ENCODE results near the gene TRAPPC2L. TPM values are rescaled to one million over a fixed set of nuclear protein-coding genes. Genes with fewer than 3 reads are reported as not detected.

Gene TRAPPC2L
- total and polyA plus RNA-seq, 2 donors (not counting 1 experiment from before 2014, with no cell fraction given), result 33.5 to 65.1 TPM

DNA sequence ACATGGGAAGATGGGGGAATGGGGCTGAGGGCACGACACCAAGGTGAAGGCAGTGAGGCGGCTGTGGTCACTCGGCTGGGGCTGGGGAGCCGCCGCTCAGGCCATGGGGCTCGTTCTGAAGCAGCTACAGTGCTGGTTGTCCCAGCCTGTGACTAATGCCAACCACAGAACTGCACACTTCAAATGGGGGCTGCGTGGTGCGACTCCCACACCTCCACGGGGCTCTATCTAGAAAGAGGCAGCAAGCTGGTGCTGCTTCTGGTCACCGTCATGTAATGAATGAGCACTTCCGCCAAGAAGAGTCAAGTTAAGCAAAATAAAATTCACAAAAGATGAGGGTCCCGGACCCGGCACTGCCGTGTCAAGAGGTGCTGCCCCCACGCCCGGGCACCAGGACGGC lies 20.1 kb upstream of the TRAPPC2L start:
- no peaks in the 10 kb centered on the region for H3K4me1 ChIP-seq (ENCODE audit: control insufficient read depth in 2 of 2, insufficient read depth in 2 of 2, low read length in 2 of 2)
- no peak overlapping the region for H3K9ac ChIP-seq (ENCODE audit: low read length)
- DNase-seq (no peak), ATAC-seq (ENCODE audit: low read depth) (no peak)
- Mint-ChIP-seq H3K9me3 (ENCODE audit: insufficient read depth) (no peaks in the 10 kb centered on the region), H3K27ac (no peak overlapping the region), H3K4me1 (peaks cover 2% of the 10 kb centered on the region), H3K4me3 (no peak overlapping the region), H3K27me3 (no peaks in the 10 kb centered on the region)
- CTCF ChIA-PET, result no interaction called here
- no peak for TF ChIP-seq EZH2 (IDR thresholded peaks at IDR 0.05; ENCODE audit: borderline replicate concordance, insufficient read depth, low read depth, low read length, poor library complexity, severe bottlenecking)
- TF ChIP-seq, protein P1, sequence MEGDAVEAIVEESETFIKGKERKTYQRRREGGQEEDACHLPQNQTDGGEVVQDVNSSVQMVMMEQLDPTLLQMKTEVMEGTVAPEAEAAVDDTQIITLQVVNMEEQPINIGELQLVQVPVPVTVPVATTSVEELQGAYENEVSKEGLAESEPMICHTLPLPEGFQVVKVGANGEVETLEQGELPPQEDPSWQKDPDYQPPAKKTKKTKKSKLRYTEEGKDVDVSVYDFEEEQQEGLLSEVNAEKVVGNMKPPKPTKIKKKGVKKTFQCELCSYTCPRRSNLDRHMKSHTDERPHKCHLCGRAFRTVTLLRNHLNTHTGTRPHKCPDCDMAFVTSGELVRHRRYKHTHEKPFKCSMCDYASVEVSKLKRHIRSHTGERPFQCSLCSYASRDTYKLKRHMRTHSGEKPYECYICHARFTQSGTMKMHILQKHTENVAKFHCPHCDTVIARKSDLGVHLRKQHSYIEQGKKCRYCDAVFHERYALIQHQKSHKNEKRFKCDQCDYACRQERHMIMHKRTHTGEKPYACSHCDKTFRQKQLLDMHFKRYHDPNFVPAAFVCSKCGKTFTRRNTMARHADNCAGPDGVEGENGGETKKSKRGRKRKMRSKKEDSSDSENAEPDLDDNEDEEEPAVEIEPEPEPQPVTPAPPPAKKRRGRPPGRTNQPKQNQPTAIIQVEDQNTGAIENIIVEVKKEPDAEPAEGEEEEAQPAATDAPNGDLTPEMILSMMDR (IDR thresholded peaks at IDR 0.05), result no peak
- intact Hi-C loops (cut with micrococcal nuclease), result no loop called here
- no peak overlapping the region for H3K27ac ChIP-seq (ENCODE audit: low read length in 2 of 2)
- H4K20me1 ChIP-seq (ENCODE audit: control insufficient read depth, insufficient read depth, low read length, poor library complexity, severe bottlenecking), result peaks cover 6% of the 10 kb centered on the region
- H3K36me3 ChIP-seq (replicated peaks in 1 of 2; ENCODE audit: control extremely low read depth in 1 of 2, control insufficient read depth in 1 of 2, extremely low read depth in 1 of 2, insufficient read depth in 2 of 2, low read length in 1 of 2), result peaks cover 0 to 11% of the 10 kb centered on the region in 2 experiments
- WGBS (ENCODE audit: insufficient coverage), result 94% methylated on average over 17 of the region's 17 CpGs
- no peak overlapping the region for H3K4me3 ChIP-seq (ENCODE audit: control extremely low read depth in 1 of 5, extremely low read depth in 1 of 5, insufficient read depth in 1 of 5, low read depth in 2 of 5, low read length in 4 of 5)
- peaks cover 2% of the 10 kb centered on the region for H3K79me2 ChIP-seq (ENCODE audit: control insufficient read depth, insufficient read depth, low read length)
- H3K9me3 ChIP-seq (ENCODE audit: control extremely low read depth in 1 of 3, control insufficient read depth in 2 of 3, insufficient read depth in 1 of 3, low read length in 2 of 3), result no peaks in the 10 kb centered on the region
- no peak overlapping the region for H2AFZ ChIP-seq (ENCODE audit: insufficient read depth, low read depth, low read length, poor library complexity, severe bottlenecking)
- POLR2A ChIA-PET, result interaction anchor here (0.6 kb wide), 1 partner anchor 14 kb away, joined by 3 read pairs; no protein-coding TSS in a partner anchor
- no peaks in the 10 kb centered on the region for H3K27me3 ChIP-seq (replicated peaks in 1 of 4; ENCODE audit: control extremely low read depth in 1 of 4, control insufficient read depth in 3 of 4, insufficient read depth in 4 of 4, low read length in 3 of 4)
- H3K4me2 ChIP-seq (replicated peaks; ENCODE audit: low read depth, low read length, poor library complexity, severe bottlenecking), result no peak overlapping the region

DNA sequence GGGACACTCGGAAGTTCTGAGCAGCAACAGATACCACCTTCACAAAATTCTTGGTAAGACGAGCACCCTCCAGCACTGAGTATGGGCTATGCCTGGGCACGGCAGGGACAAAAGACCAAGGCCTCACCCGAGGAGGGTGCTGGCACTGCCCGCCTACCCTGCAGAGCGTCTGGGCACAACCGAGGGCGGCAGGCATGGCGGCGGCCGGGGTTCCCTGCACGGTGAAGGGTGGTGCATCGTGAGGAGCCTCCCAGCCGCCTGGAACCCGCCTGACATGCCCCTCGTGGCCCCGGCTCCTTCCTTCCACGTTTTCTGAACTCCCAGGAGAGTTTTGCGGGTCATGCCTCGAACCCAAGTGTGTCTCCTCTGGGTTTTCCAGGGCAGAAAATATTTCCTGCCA lies 19.1 kb upstream of the TRAPPC2L start:
- 87% methylated on average over 20 of the region's 20 CpGs for WGBS (ENCODE audit: insufficient coverage)
- no peaks in the 10 kb centered on the region for H3K9me3 Mint-ChIP-seq (ENCODE audit: insufficient read depth)
- CTCF ChIA-PET, result no interaction called here

More for the DNA sequence above, 19.1 kb upstream of the TRAPPC2L start:
- Histone ChIP-seq H3K4me3 (ENCODE audit: control extremely low read depth in 1 of 5, extremely low read depth in 1 of 5, insufficient read depth in 1 of 5, low read depth in 2 of 5, low read length in 4 of 5) (no peak overlapping the region), H3K27me3 (replicated peaks in 1 of 4; ENCODE audit: control extremely low read depth in 1 of 4, control insufficient read depth in 3 of 4, insufficient read depth in 4 of 4, low read length in 3 of 4) (no peaks in the 10 kb centered on the region), H3K79me2 (ENCODE audit: control insufficient read depth, insufficient read depth, low read length) (peaks cover 6% of the 10 kb centered on the region), H3K9me3 (ENCODE audit: control extremely low read depth in 1 of 3, control insufficient read depth in 2 of 3, insufficient read depth in 1 of 3, low read length in 2 of 3) (no peaks in the 10 kb centered on the region), H3K9ac (ENCODE audit: low read length) (no peak overlapping the region), H2AFZ (ENCODE audit: insufficient read depth, low read depth, low read length, poor library complexity, severe bottlenecking) (no peak overlapping the region), H4K20me1 (ENCODE audit: control insufficient read depth, insufficient read depth, low read length, poor library complexity, severe bottlenecking) (peaks cover 7% of the 10 kb centered on the region), H3K4me2 (replicated peaks; ENCODE audit: low read depth, low read length, poor library complexity, severe bottlenecking) (no peak overlapping the region), H3K4me1 (ENCODE audit: control insufficient read depth in 2 of 2, insufficient read depth in 2 of 2, low read length in 2 of 2) (no peaks in the 10 kb centered on the region), H3K27ac (ENCODE audit: low read length in 2 of 2) (no peak overlapping the region), H3K36me3 (replicated peaks in 1 of 2; ENCODE audit: control extremely low read depth in 1 of 2, control insufficient read depth in 1 of 2, extremely low read depth in 1 of 2, insufficient read depth in 2 of 2, low read length in 1 of 2) (peaks cover 0 to 14% of the 10 kb centered on the region in 2 experiments)
- ATAC-seq (ENCODE audit: low read depth) (no peak), DNase-seq (no peak)
- H3K4me3 Mint-ChIP-seq, result no peak overlapping the region
- POLR2A ChIA-PET, result no interaction called here
- no peaks in the 10 kb centered on the region for H3K27me3 Mint-ChIP-seq
- TF ChIP-seq, protein P1 (IDR thresholded peaks at IDR 0.05), result no peak
- TF ChIP-seq EZH2 (IDR thresholded peaks at IDR 0.05; ENCODE audit: borderline replicate concordance, insufficient read depth, low read depth, low read length, poor library complexity, severe bottlenecking), result no peak
- peaks cover 2% of the 10 kb centered on the region for H3K4me1 Mint-ChIP-seq
- intact Hi-C loops (cut with micrococcal nuclease), result no loop called here
- no peak overlapping the region for H3K27ac Mint-ChIP-seq
